A549 (cell line): ENCODE results near the gene TMPRSS5. TPM values are rescaled to one million over a fixed set of nuclear protein-coding genes. Genes with fewer than 3 reads are reported as not detected.

Experiments used
- ATAC-seq, 2 experiments: fragments of 200-7000 bp in 1 of 2; fragments of >200 bp in 1 of 2; cut with Nextera tagmentation in 1 of 2; cut with Tn5 transposase in 1 of 2; 3 replicates each; pipeline versions ENCODE4 v1.8.0 to v1.9.1; 2018 to 2020; ENCODE audit warnings: mild to moderate bottlenecking in 1 of 2, moderate library complexity in 1 of 2
- CTCF ChIA-PET: fragments of 300-600 bp; sonication (Branson Sonifier 250); formaldehyde crosslinking; extraction: SDS; loops from one replicate; lab custom pipeline; 2021; ENCODE audit warnings: antibody characterized with exemption, inconsistent platforms; lab: Yijun Ruan, JAX
- POLR2A ChIA-PET: fragments of 350-600 bp; formaldehyde crosslinking; extraction: SDS; loops from one replicate; lab custom pipeline; 2021; ENCODE audit warnings: antibody characterized with exemption, inconsistent platforms; lab: Yijun Ruan, JAX
- DNase-seq, 2 experiments: peaks; one replicate each; pipeline versions ENCODE4 v3.0.0 to v3.0.0-alpha.2; 2011 to 2016; ENCODE audit warnings: low read depth in 1 of 2, low spot score in 1 of 2
- FAIRE-seq: peaks from 2 replicates; lab custom pipeline; 2011; peaks lifted over from hg19 to GRCh38; lab: Jason Lieb, UNC
- H3K27ac ChIP-seq, 2 experiments: fragments of >200 bp; sonication (Bioruptor Twin); formaldehyde crosslinking; 3 replicates each; pipeline ENCODE4 v1.5.1; 2016 to 2017
- H3K4me1 ChIP-seq: fragments of >200 bp; sonication (Bioruptor Twin); formaldehyde crosslinking; 3 replicates; pipeline ENCODE4 v1.6.1; 2016
- H3K4me2 ChIP-seq: fragments of >200 bp; sonication (Bioruptor Twin); formaldehyde crosslinking; 3 replicates; pipeline ENCODE4 v1.6.1; 2016
- H3K4me3 ChIP-seq: fragments of >200 bp; sonication (Bioruptor Twin); formaldehyde crosslinking; 3 replicates; pipeline ENCODE4 v1.5.1; 2016
- H3K9me3 ChIP-seq: fragments of >200 bp; sonication (Bioruptor Twin); formaldehyde crosslinking; 3 replicates; pipeline ENCODE4 v1.6.1; 2016
- CBX2 ChIP-seq: fragments of 200-600 bp; sonication (generic); IDR thresholded peaks from 2 replicates; pipeline ENCODE4 v1.6.1; 2016; ENCODE audit warnings: low read depth, mild to moderate bottlenecking, borderline replicate concordance
- CBX8 ChIP-seq: fragments of 200-600 bp; sonication (generic); IDR thresholded peaks from 2 replicates; pipeline ENCODE4 v1.6.1; 2016
- EHF ChIP-seq: fragments of 250-450 bp; sonication (Bioruptor Pico); IDR thresholded peaks from 2 replicates; pipeline ENCODE4 v1.5.0; 2020; ENCODE audit warnings: mild to moderate bottlenecking
- EHMT2 ChIP-seq: fragments of 200-600 bp; sonication (generic); IDR thresholded peaks from 2 replicates; pipeline ENCODE4 v1.6.1; 2016; ENCODE audit warnings: antibody characterized with exemption, low read depth, mild to moderate bottlenecking, moderate library complexity
- EP300 ChIP-seq, 2 experiments: fragments of >200 bp; sonication (Bioruptor Twin); formaldehyde crosslinking; IDR thresholded peaks; 2 replicates in 1 of 2; 3 replicates in 1 of 2; pipeline ENCODE4 v1.6.1; 2016 to 2017
- FOXS1 ChIP-seq: fragments of 250-450 bp; sonication (Bioruptor Pico); IDR thresholded peaks from 2 replicates; pipeline ENCODE4 v1.5.0; 2020; ENCODE audit warnings: mild to moderate bottlenecking, moderate library complexity
- HEYL ChIP-seq: fragments of 250-450 bp; sonication (Bioruptor Pico); IDR thresholded peaks from 2 replicates; pipeline ENCODE4 v1.8.0; 2021; ENCODE audit warnings: mild to moderate bottlenecking, moderate library complexity
- HOXA7 ChIP-seq: fragments of 250-450 bp; sonication (Bioruptor Pico); IDR thresholded peaks from 2 replicates; pipeline ENCODE4 v1.5.0; 2020; ENCODE audit warnings: mild to moderate bottlenecking, moderate library complexity
- HOXB13 ChIP-seq: fragments of 250-450 bp; sonication (Bioruptor Pico); IDR thresholded peaks from 2 replicates; pipeline ENCODE4 v1.5.0; 2020; ENCODE audit warnings: low read depth, mild to moderate bottlenecking, moderate library complexity
- JUNB ChIP-seq: fragments of >200 bp; sonication (Bioruptor Twin); formaldehyde crosslinking; IDR thresholded peaks from 2 replicates; pipeline ENCODE4 v1.6.1; 2016
- MAZ ChIP-seq: fragments of 150-350 bp; IDR thresholded peaks from 2 replicates; pipeline ENCODE4 v1.6.1; 2014; ENCODE audit warnings: antibody characterized with exemption, low read depth, low read length, borderline replicate concordance
- POLR2AphosphoS2 ChIP-seq: conservative IDR thresholded peaks from 2 replicates; pipeline ENCODE4 v1.6.1; 2012; ENCODE audit warnings: low read length, improper control_type of control experiment, inconsistent platforms
- RFX5 ChIP-seq: fragments of 450-650 bp; IDR thresholded peaks from 2 replicates; pipeline ENCODE4 v1.7.1; 2014; ENCODE audit warnings: antibody characterized with exemption, mild to moderate bottlenecking, moderate library complexity
- ZFP36 ChIP-seq: fragments of 450-650 bp; IDR thresholded peaks from 2 replicates; pipeline ENCODE4 v1.6.1; 2014; ENCODE audit warnings: borderline replicate concordance; ENCODE audit not compliant: partially characterized antibody
- WGBS: methylation state at CpG from one replicate; pipeline ENCODE4 v1.1.6; 2017; ENCODE audit errors: missing lambda C conversion rate; 5-methylcytosine and 5-hydroxymethylcytosine counted together
- polyA plus RNA-seq, 4 experiments: library from polyadenylated mRNA; depleted of rRNA in 3 of 4; stranded (reverse); fragments of >200 nt; fragmentation: RNase III in 1 of 4; extraction: RNeasy Plus Mini Kit Qiagen cat#74134 plus additional on column Dnase treatment in 1 of 4; gene quantifications; 2 replicates in 3 of 4; 3 replicates in 1 of 4; pipeline ENCODE4 v1.2.3, GENCODE V29; 2011 to 2017
- TF ChIP-seq, protein P1 (sequence below): fragments of >200 bp; sonication (Bioruptor Twin); formaldehyde crosslinking; IDR thresholded peaks from 3 replicates; pipeline ENCODE4 v1.5.1; 2016
- TF ChIP-seq, protein P2 (sequence below): fragments of >200 bp; sonication (Bioruptor Twin); formaldehyde crosslinking; IDR thresholded peaks from 3 replicates; pipeline ENCODE4 v1.6.1; 2016
- TF ChIP-seq, protein P3 (sequence below): fragments of 250-450 bp; sonication (Bioruptor Pico); IDR thresholded peaks from 2 replicates; pipeline ENCODE4 v1.5.0; 2021; ENCODE audit warnings: mild to moderate bottlenecking, moderate library complexity, borderline replicate concordance
- TF ChIP-seq, protein P4 (sequence below): fragments of 200-600 bp; sonication (generic); IDR thresholded peaks from 2 replicates; pipeline ENCODE4 v1.6.1; 2016; ENCODE audit warnings: antibody characterized with exemption, mild to moderate bottlenecking, moderate library complexity
- TF ChIP-seq, protein P5 (sequence below): fragments of >200 bp; sonication (Bioruptor Twin); formaldehyde crosslinking; IDR thresholded peaks from 2 replicates; pipeline ENCODE4 v1.6.1; 2016

Gene TMPRSS5
- polyA plus RNA-seq, 2 of the 4 experiments (the other 2 are of a cell fraction), result 0.12 TPM

DNA sequence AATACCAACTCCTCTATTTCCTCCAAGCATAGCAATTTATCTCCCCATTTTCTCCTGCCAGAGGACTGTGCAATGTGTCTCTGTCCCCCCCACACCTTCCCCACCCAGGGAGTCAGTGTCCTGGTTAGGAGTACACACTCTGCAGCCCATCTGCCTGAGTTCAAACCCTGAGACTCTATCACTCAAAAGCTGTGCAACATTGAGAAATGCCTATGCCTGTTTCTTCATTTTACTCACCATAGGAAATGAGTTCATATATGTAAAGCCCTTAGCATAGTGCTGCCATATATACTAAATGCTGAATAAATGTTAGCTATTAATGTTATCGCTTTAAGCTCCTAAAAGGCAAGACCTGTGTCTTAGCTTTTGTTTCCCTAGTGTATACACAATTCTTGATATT is 64.0 kb downstream of the TMPRSS5 start:
- CTCF ChIA-PET, result interaction anchor here (0.6 kb wide), 1 partner anchor 116 kb away, joined by 4 read pairs; no protein-coding TSS in a partner anchor
- ATAC-seq, result no peak
- POLR2A ChIA-PET, result no interaction called here
- WGBS, result 23% methylated on average over 1 of the region's 1 CpG
- H3K4me2 ChIP-seq, result no peak overlapping the region
- no peak for FAIRE-seq
- H3K4me1 ChIP-seq, result no peaks in the 10 kb centered on the region
- H3K9me3 ChIP-seq, result no peaks in the 10 kb centered on the region
- no peak for TF ChIP-seq CBX8
- TF ChIP-seq, protein P1, sequence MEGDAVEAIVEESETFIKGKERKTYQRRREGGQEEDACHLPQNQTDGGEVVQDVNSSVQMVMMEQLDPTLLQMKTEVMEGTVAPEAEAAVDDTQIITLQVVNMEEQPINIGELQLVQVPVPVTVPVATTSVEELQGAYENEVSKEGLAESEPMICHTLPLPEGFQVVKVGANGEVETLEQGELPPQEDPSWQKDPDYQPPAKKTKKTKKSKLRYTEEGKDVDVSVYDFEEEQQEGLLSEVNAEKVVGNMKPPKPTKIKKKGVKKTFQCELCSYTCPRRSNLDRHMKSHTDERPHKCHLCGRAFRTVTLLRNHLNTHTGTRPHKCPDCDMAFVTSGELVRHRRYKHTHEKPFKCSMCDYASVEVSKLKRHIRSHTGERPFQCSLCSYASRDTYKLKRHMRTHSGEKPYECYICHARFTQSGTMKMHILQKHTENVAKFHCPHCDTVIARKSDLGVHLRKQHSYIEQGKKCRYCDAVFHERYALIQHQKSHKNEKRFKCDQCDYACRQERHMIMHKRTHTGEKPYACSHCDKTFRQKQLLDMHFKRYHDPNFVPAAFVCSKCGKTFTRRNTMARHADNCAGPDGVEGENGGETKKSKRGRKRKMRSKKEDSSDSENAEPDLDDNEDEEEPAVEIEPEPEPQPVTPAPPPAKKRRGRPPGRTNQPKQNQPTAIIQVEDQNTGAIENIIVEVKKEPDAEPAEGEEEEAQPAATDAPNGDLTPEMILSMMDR, result no peak
- TF ChIP-seq MAZ, result no peak
- TF ChIP-seq EHF (CRISPR knock-in tag), result no peak
- TF ChIP-seq JUNB, result no peak
- TF ChIP-seq ZFP36, result no peak
- TF ChIP-seq, protein P2, sequence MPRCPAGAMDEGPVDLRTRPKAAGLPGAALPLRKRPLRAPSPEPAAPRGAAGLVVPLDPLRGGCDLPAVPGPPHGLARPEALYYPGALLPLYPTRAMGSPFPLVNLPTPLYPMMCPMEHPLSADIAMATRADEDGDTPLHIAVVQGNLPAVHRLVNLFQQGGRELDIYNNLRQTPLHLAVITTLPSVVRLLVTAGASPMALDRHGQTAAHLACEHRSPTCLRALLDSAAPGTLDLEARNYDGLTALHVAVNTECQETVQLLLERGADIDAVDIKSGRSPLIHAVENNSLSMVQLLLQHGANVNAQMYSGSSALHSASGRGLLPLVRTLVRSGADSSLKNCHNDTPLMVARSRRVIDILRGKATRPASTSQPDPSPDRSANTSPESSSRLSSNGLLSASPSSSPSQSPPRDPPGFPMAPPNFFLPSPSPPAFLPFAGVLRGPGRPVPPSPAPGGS, result no peak
- TF ChIP-seq, protein P3, sequence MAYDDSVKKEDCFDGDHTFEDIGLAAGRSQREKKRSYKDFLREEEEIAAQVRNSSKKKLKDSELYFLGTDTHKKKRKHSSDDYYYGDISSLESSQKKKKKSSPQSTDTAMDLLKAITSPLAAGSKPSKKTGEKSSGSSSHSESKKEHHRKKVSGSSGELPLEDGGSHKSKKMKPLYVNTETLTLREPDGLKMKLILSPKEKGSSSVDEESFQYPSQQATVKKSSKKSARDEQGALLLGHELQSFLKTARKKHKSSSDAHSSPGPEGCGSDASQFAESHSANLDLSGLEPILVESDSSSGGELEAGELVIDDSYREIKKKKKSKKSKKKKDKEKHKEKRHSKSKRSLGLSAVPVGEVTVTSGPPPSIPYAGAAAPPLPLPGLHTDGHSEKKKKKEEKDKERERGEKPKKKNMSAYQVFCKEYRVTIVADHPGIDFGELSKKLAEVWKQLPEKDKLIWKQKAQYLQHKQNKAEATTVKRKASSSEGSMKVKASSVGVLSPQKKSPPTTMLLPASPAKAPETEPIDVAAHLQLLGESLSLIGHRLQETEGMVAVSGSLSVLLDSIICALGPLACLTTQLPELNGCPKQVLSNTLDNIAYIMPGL (CRISPR knock-in tag), result no peak
- no peak for TF ChIP-seq HOXB13 (CRISPR knock-in tag)
- no peak for TF ChIP-seq FOXS1
- TF ChIP-seq EHMT2, result no peak
- no peak for TF ChIP-seq CBX2
- TF ChIP-seq, protein P4, sequence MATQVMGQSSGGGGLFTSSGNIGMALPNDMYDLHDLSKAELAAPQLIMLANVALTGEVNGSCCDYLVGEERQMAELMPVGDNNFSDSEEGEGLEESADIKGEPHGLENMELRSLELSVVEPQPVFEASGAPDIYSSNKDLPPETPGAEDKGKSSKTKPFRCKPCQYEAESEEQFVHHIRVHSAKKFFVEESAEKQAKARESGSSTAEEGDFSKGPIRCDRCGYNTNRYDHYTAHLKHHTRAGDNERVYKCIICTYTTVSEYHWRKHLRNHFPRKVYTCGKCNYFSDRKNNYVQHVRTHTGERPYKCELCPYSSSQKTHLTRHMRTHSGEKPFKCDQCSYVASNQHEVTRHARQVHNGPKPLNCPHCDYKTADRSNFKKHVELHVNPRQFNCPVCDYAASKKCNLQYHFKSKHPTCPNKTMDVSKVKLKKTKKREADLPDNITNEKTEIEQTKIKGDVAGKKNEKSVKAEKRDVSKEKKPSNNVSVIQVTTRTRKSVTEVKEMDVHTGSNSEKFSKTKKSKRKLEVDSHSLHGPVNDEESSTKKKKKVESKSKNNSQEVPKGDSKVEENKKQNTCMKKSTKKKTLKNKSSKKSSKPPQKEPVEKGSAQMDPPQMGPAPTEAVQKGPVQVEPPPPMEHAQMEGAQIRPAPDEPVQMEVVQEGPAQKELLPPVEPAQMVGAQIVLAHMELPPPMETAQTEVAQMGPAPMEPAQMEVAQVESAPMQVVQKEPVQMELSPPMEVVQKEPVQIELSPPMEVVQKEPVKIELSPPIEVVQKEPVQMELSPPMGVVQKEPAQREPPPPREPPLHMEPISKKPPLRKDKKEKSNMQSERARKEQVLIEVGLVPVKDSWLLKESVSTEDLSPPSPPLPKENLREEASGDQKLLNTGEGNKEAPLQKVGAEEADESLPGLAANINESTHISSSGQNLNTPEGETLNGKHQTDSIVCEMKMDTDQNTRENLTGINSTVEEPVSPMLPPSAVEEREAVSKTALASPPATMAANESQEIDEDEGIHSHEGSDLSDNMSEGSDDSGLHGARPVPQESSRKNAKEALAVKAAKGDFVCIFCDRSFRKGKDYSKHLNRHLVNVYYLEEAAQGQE, result no peak
- TF ChIP-seq POLR2AphosphoS2, result no peak
- TF ChIP-seq HOXA7, result no peak
- TF ChIP-seq, protein P5, sequence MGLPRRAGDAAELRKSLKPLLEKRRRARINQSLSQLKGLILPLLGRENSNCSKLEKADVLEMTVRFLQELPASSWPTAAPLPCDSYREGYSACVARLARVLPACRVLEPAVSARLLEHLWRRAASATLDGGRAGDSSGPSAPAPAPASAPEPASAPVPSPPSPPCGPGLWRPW, result no peak
- TF ChIP-seq HEYL (CRISPR knock-in tag), result no peak
- TF ChIP-seq EP300 (IDR thresholded peaks at IDR 0.05), result no peak
- no peak for TF ChIP-seq RFX5
- no peak for DNase-seq
- H3K27ac ChIP-seq, result no peak overlapping the region
- no peak overlapping the region for H3K4me3 ChIP-seq
